Psoas muscle (tissue), 8 donors: ENCODE results near the gene PEX14. TPM values are rescaled to one million over a fixed set of nuclear protein-coding genes. Genes with fewer than 3 reads are reported as not detected.
A peak's percentile ranks its signal among the peaks of the same experiment; 100 is the strongest.

ENCODE experiments used
- ATAC-seq, 4 donors: fragments of 200-7000 bp; cut with Tn5 transposase; one replicate each; pipeline ENCODE4 v1.9.1; 2020; ENCODE audit warnings: moderate library complexity in 3 of 4, mild to moderate bottlenecking in 2 of 4
- DNase-seq, 2 donors: peaks; one replicate each; pipeline ENCODE4 v3.0.0-alpha.2; 2020
- H3K27ac ChIP-seq: fragments of 200-600 bp; one replicate; pipeline ENCODE4 v1.8.0; 2022
- H3K27me3 ChIP-seq, 3 donors: fragments of 200-600 bp in 1 of 3; one replicate each; pipeline versions ENCODE4 v1.6.1 to v1.8.0; 2013 to 2022; ENCODE audit warnings: low read length in 2 of 3, mild to moderate bottlenecking in 2 of 3, moderate library complexity in 1 of 3; ENCODE audit not compliant: insufficient read depth in 3 of 3
- H3K36me3 ChIP-seq, 2 donors: fragments of 200-600 bp in 1 of 2; one replicate each; pipeline versions ENCODE4 v1.6.1 to v1.8.0; 2013 to 2022; ENCODE audit warnings: low read depth in 1 of 2, mild to moderate bottlenecking in 1 of 2, moderate library complexity in 1 of 2; ENCODE audit not compliant: insufficient read depth in 1 of 2
- H3K4me1 ChIP-seq: fragments of 200-600 bp; one replicate; pipeline ENCODE4 v1.8.0; 2022
- H3K4me3 ChIP-seq: fragments of 200-600 bp; one replicate; pipeline ENCODE4 v1.8.0; 2022; ENCODE audit warnings: mild to moderate bottlenecking
- H3K9me3 ChIP-seq: fragments of 200-600 bp; one replicate; pipeline ENCODE4 v1.8.0; 2022
- WGBS, 3 donors: extraction: QIAGEN DNeasy Blood & Tissue Kit; methylation state at CpG; one replicate each; pipeline versions ENCODE4 v1.1.6 to v1.1.7; 2013; 5-methylcytosine and 5-hydroxymethylcytosine counted together
- intact Hi-C, 2 donors: fragments of 100-400 bp; cut with DNase I; formaldehyde crosslinking; loops; one replicate each; pipeline versions ENCODE4 v1.11.0 to v1.14.2; 2022
- polyA plus RNA-seq, 3 donors: library from polyadenylated mRNA; stranded (reverse); fragments of 200-250 nt; gene quantifications; one replicate each; pipeline ENCODE4 v1.2.3, GENCODE V29; 2013
- total RNA-seq, 4 donors: library from RNA; stranded (reverse); fragmentation: NEBNext Ultra II Directional in 2 of 4; extraction: Animal tissue kit (Norgen Biotek cat#: 25700) in 2 of 4; gene quantifications; one replicate each; pipeline versions ENCODE4 v1.2.1 to v1.2.4, GENCODE V29; 2021 to 2023
- TF ChIP-seq, protein P1 (sequence below): fragments of 200-600 bp; IDR thresholded peaks from one replicate; pipeline ENCODE4 v1.8.0; 2022; ENCODE audit warnings: antibody characterized with exemption
- donor health status: healthy with polysubstance abuse.
- donor health status: DM: no; HTN: no; CAD: no; lungs with moderate emphysema.
- donor health status: Bipolar disorder and iron deficiency.
- donor health status: healthy.
- donor health status: DM: yes; HTN: yes; CAD: no.
- donor health status: DM: no; HTN: no; CAD: no.
- donor health status: DM: no; HTN: no; CAD: no.
- donor health status: DM: yes; HTN: yes; CAD: no.

The PEX14 gene
- total and polyA plus RNA-seq, 7 donors = 13.7 to 23.5 (median 20.7) TPM

DNA sequence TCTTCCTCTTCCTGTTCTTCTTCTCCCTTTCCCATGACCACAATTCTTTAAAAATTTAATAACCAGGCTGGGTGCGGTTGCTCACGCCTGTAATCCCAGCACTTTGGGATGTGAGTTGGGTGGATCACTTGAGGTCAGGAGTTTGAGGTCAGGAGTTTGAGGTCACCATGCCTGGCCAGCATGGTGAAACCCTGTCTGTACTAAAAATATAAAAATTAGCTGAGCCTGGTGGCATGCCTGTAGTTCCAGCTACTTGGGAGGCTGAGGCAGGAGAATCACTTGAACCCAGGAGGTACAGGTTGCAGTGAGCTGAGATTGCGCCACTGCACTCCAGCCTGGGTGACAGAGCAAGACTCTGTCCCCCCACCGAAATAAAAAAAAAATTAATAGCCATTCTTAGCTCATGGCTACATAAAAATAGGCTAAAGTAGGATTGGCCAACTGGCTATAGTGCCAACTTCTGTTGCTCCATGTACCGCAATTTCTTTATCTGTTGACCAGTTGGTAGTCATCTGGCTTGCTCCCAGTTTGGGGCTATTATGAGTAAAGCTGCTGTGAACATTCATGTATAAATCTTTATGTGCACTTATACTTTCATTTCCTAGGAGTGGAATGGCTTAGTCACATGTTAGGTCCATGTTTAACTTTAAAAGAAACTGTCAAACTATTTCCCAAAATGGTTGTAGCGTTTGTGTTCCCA lies 136.3 kb downstream of the PEX14 start:
- TF ChIP-seq, protein P1, sequence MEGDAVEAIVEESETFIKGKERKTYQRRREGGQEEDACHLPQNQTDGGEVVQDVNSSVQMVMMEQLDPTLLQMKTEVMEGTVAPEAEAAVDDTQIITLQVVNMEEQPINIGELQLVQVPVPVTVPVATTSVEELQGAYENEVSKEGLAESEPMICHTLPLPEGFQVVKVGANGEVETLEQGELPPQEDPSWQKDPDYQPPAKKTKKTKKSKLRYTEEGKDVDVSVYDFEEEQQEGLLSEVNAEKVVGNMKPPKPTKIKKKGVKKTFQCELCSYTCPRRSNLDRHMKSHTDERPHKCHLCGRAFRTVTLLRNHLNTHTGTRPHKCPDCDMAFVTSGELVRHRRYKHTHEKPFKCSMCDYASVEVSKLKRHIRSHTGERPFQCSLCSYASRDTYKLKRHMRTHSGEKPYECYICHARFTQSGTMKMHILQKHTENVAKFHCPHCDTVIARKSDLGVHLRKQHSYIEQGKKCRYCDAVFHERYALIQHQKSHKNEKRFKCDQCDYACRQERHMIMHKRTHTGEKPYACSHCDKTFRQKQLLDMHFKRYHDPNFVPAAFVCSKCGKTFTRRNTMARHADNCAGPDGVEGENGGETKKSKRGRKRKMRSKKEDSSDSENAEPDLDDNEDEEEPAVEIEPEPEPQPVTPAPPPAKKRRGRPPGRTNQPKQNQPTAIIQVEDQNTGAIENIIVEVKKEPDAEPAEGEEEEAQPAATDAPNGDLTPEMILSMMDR = no peak
- peak; percentile 78 to 90 (median 82) for ATAC-seq
- 48 to 70% (median 61%) methylated on average over 6 of the region's 6 CpGs for WGBS, 3 donors

DNA sequence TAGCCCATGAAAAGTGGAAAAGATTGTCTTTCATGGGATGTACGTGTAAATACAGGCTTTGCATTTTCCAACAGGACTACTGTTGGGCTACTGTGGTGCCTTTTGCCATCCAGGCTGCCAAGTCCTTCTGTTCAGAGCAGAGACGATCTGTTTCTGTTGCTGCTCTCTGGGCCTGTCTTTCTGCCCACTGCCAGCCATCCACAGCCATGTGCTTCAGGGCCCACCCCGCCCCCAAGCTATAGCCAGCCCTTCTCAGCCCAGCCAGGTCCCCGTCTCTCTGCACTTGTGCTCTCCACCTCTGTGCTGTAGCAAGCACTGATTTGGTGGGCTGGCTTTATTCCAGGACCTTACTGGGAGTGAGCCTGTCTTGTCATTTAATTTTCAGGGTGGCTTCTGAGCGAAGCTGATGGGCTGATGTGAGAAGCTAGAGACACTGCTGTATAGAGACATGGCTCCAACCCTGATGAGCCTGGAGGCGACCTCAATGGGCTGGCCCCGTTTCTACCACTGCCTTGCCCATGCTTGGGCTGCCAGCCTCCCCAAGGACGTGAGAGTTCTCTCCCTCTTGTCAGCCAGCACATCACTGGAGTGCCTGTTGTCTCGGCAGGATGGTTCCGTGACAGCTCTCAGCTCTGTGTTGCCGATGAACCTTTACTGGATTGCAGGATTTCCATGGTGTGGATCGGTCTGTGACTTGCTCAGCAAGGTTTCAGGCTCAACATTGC lies 137.8 kb downstream of the PEX14 start:
- ATAC-seq (peak; percentile 16 to 45 (median 29)), DNase-seq (no peak)
- Histone ChIP-seq H3K4me1 (peaks cover 12% of the 10 kb centered on the region), H3K9me3 (no peaks in the 10 kb centered on the region), H3K36me3 (no peaks in the 10 kb centered on the region), H3K27ac (peak overlapping the region; percentile 46), H3K4me3 (no peak overlapping the region), H3K27me3 (no peaks in the 10 kb centered on the region)
- intact Hi-C loops = no loop called here
- TF ChIP-seq, protein P1 = no peak
- 42 to 78% (median 53%) methylated on average over 12 of the region's 12 CpGs for WGBS, 3 donors

More for the DNA sequence above, 136.3 kb downstream of the PEX14 start:
- H3K4me1 ChIP-seq = peaks cover 12% of the 10 kb centered on the region
- H3K36me3 ChIP-seq = no peaks in the 10 kb centered on the region
- H3K27ac ChIP-seq = peak overlapping the region; percentile 69
- no peak overlapping the region for H3K4me3 ChIP-seq
- no peaks in the 10 kb centered on the region for H3K9me3 ChIP-seq
- intact Hi-C loops = no loop called here
- no peak for DNase-seq
- H3K27me3 ChIP-seq = no peaks in the 10 kb centered on the region

DNA sequence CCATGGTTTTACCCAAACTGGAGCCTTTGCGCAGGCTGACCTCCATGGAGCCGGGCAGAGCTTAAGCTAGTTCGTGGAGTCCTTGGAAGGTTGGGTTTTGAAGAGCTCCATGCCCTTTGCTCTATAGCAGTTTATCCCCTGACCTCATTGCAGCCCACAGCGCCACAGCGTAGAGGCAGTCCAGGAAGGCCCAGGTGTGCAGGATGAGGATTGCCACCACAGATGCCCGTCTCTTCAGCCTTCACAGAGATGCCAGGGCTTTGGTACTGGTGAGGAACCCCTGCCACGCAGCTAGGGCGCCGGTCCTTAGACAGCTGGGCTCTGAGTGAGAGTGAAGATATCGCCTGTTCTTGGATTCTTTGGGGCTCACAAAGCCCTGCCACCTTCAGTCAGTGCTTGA lies 138.6 kb downstream of the PEX14 start:
- intact Hi-C loops = no loop called here
- H3K36me3 ChIP-seq = peaks cover 0 to 2% of the 10 kb centered on the region in 2 donors
- DNase-seq (no peak), ATAC-seq (no peak)
- H3K4me1 ChIP-seq = peaks cover 12% of the 10 kb centered on the region
- no peaks in the 10 kb centered on the region for H3K9me3 ChIP-seq
- H3K4me3 ChIP-seq = no peak overlapping the region
- no peaks in the 10 kb centered on the region for H3K27me3 ChIP-seq
- TF ChIP-seq, protein P1 = no peak
- H3K27ac ChIP-seq = no peak overlapping the region
- WGBS, 3 donors = 93 to 98% (median 95%) methylated on average over 10 of the region's 10 CpGs

DNA sequence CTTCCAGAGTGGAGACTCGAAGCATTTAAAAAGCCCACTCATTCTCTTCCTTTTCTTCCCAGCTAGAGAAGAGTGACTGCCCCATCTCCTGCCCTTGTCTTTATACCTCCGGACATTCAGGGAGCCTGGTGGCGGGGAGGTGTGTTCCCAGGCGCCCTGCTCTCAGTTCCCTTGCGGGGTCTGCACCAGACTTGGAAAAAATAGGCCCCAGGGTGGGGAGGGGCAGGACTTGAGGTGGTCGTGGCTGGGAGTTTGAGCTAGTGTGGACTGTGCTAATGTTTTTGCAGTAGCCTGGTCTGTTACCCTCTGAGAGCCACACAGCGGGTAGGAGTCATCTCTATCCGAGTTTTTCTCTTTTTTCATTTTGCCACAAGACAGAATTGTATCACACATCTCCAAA lies 139.1 kb downstream of the PEX14 start:
- H3K4me1 ChIP-seq = peaks cover 12% of the 10 kb centered on the region
- WGBS, 3 donors = 94 to 95% (median 94%) methylated on average over 8 of the region's 8 CpGs

More for the DNA sequence above, 139.1 kb downstream of the PEX14 start:
- TF ChIP-seq, protein P1 = no peak
- Histone ChIP-seq H3K4me3 (no peak overlapping the region), H3K27ac (no peak overlapping the region), H3K36me3 (peaks cover 0 to 5% of the 10 kb centered on the region in 2 donors), H3K9me3 (no peaks in the 10 kb centered on the region), H3K27me3 (no peaks in the 10 kb centered on the region)
- DNase-seq (no peak), ATAC-seq (no peak)
- intact Hi-C loops = no loop called here
